Measurements from ENCODE around the gene NR5A2. TPM values are rescaled to one million over a fixed set of nuclear protein-coding genes. Genes with fewer than 3 reads are reported as not detected.

Gene NR5A2
- total and polyA plus RNA-seq, 2 experiments from 2014 or later: 19.8 to 55.5 TPM

- Histone ChIP-seq H3K9me3 (ENCODE audit: low read depth) (no peaks in the 10 kb centered on the region), H3K79me2 (no peaks in the 10 kb centered on the region), H4K20me1 (ENCODE audit: insufficient read depth, poor library complexity, severe bottlenecking) (no peaks in the 10 kb centered on the region), H3K9me2 (replicated peaks; ENCODE audit: insufficient read depth) (no peaks in the 10 kb centered on the region), H3K4me2 (no peak overlapping the region), H3K36me3 (replicated peaks; ENCODE audit: insufficient read depth, low read depth) (no peaks in the 10 kb centered on the region), H2AFZ (no peak overlapping the region), H3K4me3 (no peak overlapping the region), H3K4me1 (ENCODE audit: insufficient read depth) (peaks cover 9% of the 10 kb centered on the region), H3K27ac (no peak overlapping the region), H3K27me3 (no peaks in the 10 kb centered on the region)
- WGBS (ENCODE audit: low lambda C conversion rate, missing lambda C conversion rate): 91% methylated on average over 3 of the region's 3 CpGs
- DNase-seq (ENCODE audit: low spot score): no peak
- no peak for TF ChIP-seq EZH2phosphoT487 (IDR thresholded peaks at IDR 0.05; ENCODE audit: low read depth, severe bottlenecking, unreplicated experiment)
- TF ChIP-seq EZH2 (IDR thresholded peaks at IDR 0.05; ENCODE audit: borderline replicate concordance): no peak
- no peak for TF ChIP-seq CTCF (IDR thresholded peaks at IDR 0.05; ENCODE audit: poor library complexity)
These were observed 126.0 kb downstream of the NR5A2 start for GRCh38 chr1:200153277-200154055.

GRCh38 chr1:200154069-200154767, 126.7 kb downstream of the NR5A2 start:
- Histone ChIP-seq H3K79me2 (no peaks in the 10 kb centered on the region), H3K9me2 (replicated peaks; ENCODE audit: insufficient read depth) (no peaks in the 10 kb centered on the region), H3K4me3 (no peak overlapping the region), H3K36me3 (replicated peaks; ENCODE audit: insufficient read depth, low read depth) (no peaks in the 10 kb centered on the region), H4K20me1 (ENCODE audit: insufficient read depth, poor library complexity, severe bottlenecking) (no peaks in the 10 kb centered on the region), H3K27ac (no peak overlapping the region), H3K4me1 (ENCODE audit: insufficient read depth) (peaks cover 9% of the 10 kb centered on the region), H3K27me3 (no peaks in the 10 kb centered on the region), H2AFZ (no peak overlapping the region), H3K9me3 (ENCODE audit: low read depth) (no peaks in the 10 kb centered on the region), H3K4me2 (no peak overlapping the region)
- DNase-seq (ENCODE audit: low spot score): no peak
- TF ChIP-seq EZH2phosphoT487 (IDR thresholded peaks at IDR 0.05; ENCODE audit: low read depth, severe bottlenecking, unreplicated experiment) (no peak), EZH2 (IDR thresholded peaks at IDR 0.05; ENCODE audit: borderline replicate concordance) (no peak), CTCF (IDR thresholded peaks at IDR 0.05; ENCODE audit: poor library complexity) (no peak)

- TF ChIP-seq CTCF (IDR thresholded peaks at IDR 0.05; ENCODE audit: poor library complexity): no peak
- no peak for TF ChIP-seq EZH2 (IDR thresholded peaks at IDR 0.05; ENCODE audit: borderline replicate concordance)
- H3K4me2 ChIP-seq: no peak overlapping the region
These were observed 130.2 kb downstream of the NR5A2 start for GRCh38 chr1:200157715-200158114.

More at GRCh38 chr1:200157715-200158114, 130.2 kb downstream of the NR5A2 start:
- Histone ChIP-seq H3K79me2 (no peaks in the 10 kb centered on the region), H4K20me1 (ENCODE audit: insufficient read depth, poor library complexity, severe bottlenecking) (no peaks in the 10 kb centered on the region), H3K9me2 (replicated peaks; ENCODE audit: insufficient read depth) (no peaks in the 10 kb centered on the region), H2AFZ (no peak overlapping the region), H3K27ac (no peak overlapping the region), H3K4me1 (ENCODE audit: insufficient read depth) (peaks cover 9% of the 10 kb centered on the region), H3K27me3 (no peaks in the 10 kb centered on the region), H3K4me3 (no peak overlapping the region), H3K9me3 (ENCODE audit: low read depth) (no peaks in the 10 kb centered on the region), H3K36me3 (replicated peaks; ENCODE audit: insufficient read depth, low read depth) (no peaks in the 10 kb centered on the region)
- DNase-seq (ENCODE audit: low spot score): no peak

All from hepatocyte (in vitro differentiated cells).